GM12878 (cell line): ENCODE data around the gene METTL8. TPM values are rescaled to one million over a fixed set of nuclear protein-coding genes. Genes with fewer than 3 reads are reported as not detected.

Experiments used
- ATAC-seq: fragments of 200-7000 bp; cut with Tn5 transposase; 3 replicates; pipeline ENCODE4 v1.9.1; 2020; ENCODE audit warnings: mild to moderate bottlenecking, moderate library complexity
- BruUV-seq: library from RNA; stranded (reverse); fragments of 400-500 nt; replicated peaks from 2 replicates; lab custom pipeline; 2021; lab: Mats Ljungman, UMichigan
- CTCF ChIA-PET: fragments of 300-600 bp; sonication (Branson Sonifier 250); formaldehyde crosslinking; extraction: SDS; loops from one replicate; lab custom pipeline; 2021; ENCODE audit warnings: inconsistent platforms; lab: Yijun Ruan, JAX
- POLR2A ChIA-PET: fragments of 350-600 bp; formaldehyde crosslinking; extraction: SDS; loops from one replicate; lab custom pipeline; 2021; ENCODE audit warnings: inconsistent platforms; lab: Charles Lee
- RAD21 ChIA-PET: fragments of 300-600 bp; sonication (Branson Sonifier 250); formaldehyde crosslinking; loops from one replicate; lab custom pipeline; 2023; ENCODE audit warnings: antibody characterized with exemption; ENCODE audit not compliant: unreplicated experiment; lab: Charles Lee
- SMC1A ChIA-PET: fragments of 300-600 bp; sonication (Branson Sonifier 250); formaldehyde crosslinking; loops from one replicate; lab custom pipeline; 2023; ENCODE audit not compliant: unreplicated experiment, uncharacterized antibody; lab: Charles Lee
- DNase-seq: peaks from one replicate; pipeline ENCODE4 v3.0.0-alpha.2; 2011; ENCODE audit warnings: low read depth, low spot score
- FAIRE-seq: peaks from 3 replicates; lab custom pipeline; 2011; peaks lifted over from hg19 to GRCh38; lab: Jason Lieb, UNC
- H2AFZ ChIP-seq: 2 replicates; pipeline ENCODE4 v1.6.0; 2011; ENCODE audit warnings: low read depth, low read length, control low read depth; ENCODE audit not compliant: control insufficient read depth
- H3K27ac ChIP-seq: 2 replicates; pipeline ENCODE4 v1.5.1; 2011; ENCODE audit warnings: control low read depth; ENCODE audit not compliant: control insufficient read depth, insufficient read depth
- H3K27me3 ChIP-seq, 2 experiments: replicated peaks in 1 of 2; 2 replicates each; pipeline versions ENCODE4 v1.6.0 to v1.6.1; 2011; ENCODE audit warnings: low read length in 1 of 2; ENCODE audit not compliant: control insufficient read depth in 2 of 2, insufficient read depth in 2 of 2
- H3K36me3 ChIP-seq, 2 experiments: 2 replicates each; pipeline ENCODE4 v1.5.1; 2011; ENCODE audit warnings: low read length in 1 of 2; ENCODE audit not compliant: control insufficient read depth in 2 of 2, insufficient read depth in 2 of 2
- H3K4me1 ChIP-seq: 2 replicates; pipeline ENCODE4 v1.6.1; 2011; ENCODE audit warnings: mild to moderate bottlenecking, low read length, moderate library complexity, mixed read lengths; ENCODE audit not compliant: control insufficient read depth, insufficient read depth
- H3K4me2 ChIP-seq: 2 replicates; pipeline ENCODE4 v1.6.0; 2011; ENCODE audit warnings: control low read depth; ENCODE audit not compliant: control insufficient read depth, insufficient read depth
- H3K4me3 ChIP-seq: fragments of 200-600 bp; sonication (generic); 2 replicates; pipeline ENCODE4 v1.5.1; 2016
- H3K79me2 ChIP-seq: 2 replicates; pipeline ENCODE4 v1.6.0; 2011; ENCODE audit warnings: low read length; ENCODE audit not compliant: control insufficient read depth, insufficient read depth
- H3K9ac ChIP-seq: 2 replicates; pipeline ENCODE4 v1.8.0; 2011; ENCODE audit warnings: low read length, control low read depth, mixed read lengths; ENCODE audit not compliant: control insufficient read depth, insufficient read depth
- H3K9me3 ChIP-seq: replicated peaks from 3 replicates; pipeline ENCODE4 v1.5.1; 2011; ENCODE audit warnings: mild to moderate bottlenecking, low read length; ENCODE audit not compliant: control insufficient read depth, insufficient read depth
- H4K20me1 ChIP-seq: 2 replicates; pipeline ENCODE4 v1.6.0; 2011; ENCODE audit not compliant: control insufficient read depth, insufficient read depth
- CBX5 ChIP-seq: sonication (generic); IDR thresholded peaks from 2 replicates; pipeline ENCODE4 v1.6.1; 2016; ENCODE audit warnings: low read depth, moderate library complexity, mild to moderate bottlenecking, inconsistent platforms
- EGR1 ChIP-seq, 2 experiments: IDR thresholded peaks; 1 replicate in 1 of 2; 2 replicates in 1 of 2; pipeline ENCODE4 v1.6.1; 2011 to 2012; ENCODE audit warnings: low read depth in 2 of 2, low read length in 2 of 2, borderline replicate concordance in 1 of 2, mild to moderate bottlenecking in 1 of 2, moderate library complexity in 1 of 2
- HDGF ChIP-seq: fragments of 450-650 bp; IDR thresholded peaks from 2 replicates; pipeline ENCODE4 v1.6.1; 2016; ENCODE audit warnings: antibody characterized with exemption
- JUND ChIP-seq: IDR thresholded peaks from 2 replicates; pipeline ENCODE4 v1.6.1; 2012; ENCODE audit warnings: low read depth, mild to moderate bottlenecking, low read length, improper control_type of control experiment, moderate library complexity
- MEF2A ChIP-seq: IDR thresholded peaks from 2 replicates; pipeline ENCODE4 v1.6.1; 2011; ENCODE audit warnings: low read depth, mild to moderate bottlenecking, low read length, moderate library complexity; ENCODE audit not compliant: insufficient read depth
- MXI1 ChIP-seq: fragments of 150-350 bp; IDR thresholded peaks from 2 replicates; pipeline ENCODE4 v1.6.1; 2011; ENCODE audit warnings: low read depth, mild to moderate bottlenecking, inconsistent platforms, low read length, improper control_type of control experiment
- NBN ChIP-seq: fragments of 450-650 bp; IDR thresholded peaks from 2 replicates; pipeline ENCODE4 v1.6.1; 2016
- NR2C1 ChIP-seq: fragments of 450-650 bp; IDR thresholded peaks from 2 replicates; pipeline ENCODE4 v1.6.1; 2017; ENCODE audit warnings: antibody characterized with exemption, mild to moderate bottlenecking, moderate library complexity
- SRF ChIP-seq, 2 experiments: IDR thresholded peaks; 2 replicates each; pipeline ENCODE4 v1.6.1; 2011; ENCODE audit warnings: low read depth in 2 of 2, low read length in 2 of 2, mild to moderate bottlenecking in 1 of 2, moderate library complexity in 1 of 2
- WGBS: methylation state at CpG from one replicate; pipeline ENCODE4 v1.1.6; 2016; ENCODE audit warnings: low lambda C conversion rate; ENCODE audit not compliant: insufficient replicate concordance, insufficient coverage; ENCODE audit errors: missing lambda C conversion rate; 5-methylcytosine and 5-hydroxymethylcytosine counted together
- in situ Hi-C: fragments of 300-500 bp; cut with MboI; formaldehyde crosslinking; loops from 9 replicates; pipeline ENCODE4 v1.14.3; 2018; ENCODE audit warnings: mixed read lengths
- intact Hi-C: fragments of 100-400 bp; cut with micrococcal nuclease; formaldehyde crosslinking; loops from one replicate; pipeline ENCODE4 v1.14.2; 2022; ENCODE audit not compliant: unreplicated experiment
- polyA plus RNA-seq, 11 experiments: library from polyadenylated mRNA; depleted of rRNA in 4 of 11; unstranded in 6 of 11; stranded (reverse) in 5 of 11; fragments of >200 nt; fragmentation: Nextera tagmentation in 4 of 11; fragmentation: Illumina TruSeq in 1 of 11; extraction: Ambion mirVana in 4 of 11; extraction: Trizol in 1 of 11; gene quantifications; 1 replicate in 1 of 11; 2 replicates in 10 of 11; pipeline versions ENCODE4 v1.2.1 to v1.2.3, GENCODE V29; 2011 to 2016; ENCODE audit warnings: inconsistent platforms in 2 of 11, missing spikeins in 2 of 11, low read depth in 1 of 11
- total RNA-seq, 4 experiments: library from RNA; depleted of rRNA in 3 of 4; stranded (reverse); fragments of >200 nt in 3 of 4; fragmentation: Illumina TruSeq in 1 of 4; extraction: Trizol in 1 of 4; gene quantifications; 2 replicates each; pipeline versions ENCODE4 v1.2.1 to v1.2.3, GENCODE V29; 2013 to 2021
- TF ChIP-seq, protein P1 (sequence below): fragments of 150-350 bp; IDR thresholded peaks from 2 replicates; pipeline ENCODE4 v1.6.1; 2014; ENCODE audit warnings: mild to moderate bottlenecking, low read depth, low read length

METTL8 gene
- total and polyA plus RNA-seq, 10 of the 15 experiments (the other 5 are each of a cell fraction or from before 2014, with no cell fraction given): 30.8 to 96.3 (median 51.5) TPM

DNA sequence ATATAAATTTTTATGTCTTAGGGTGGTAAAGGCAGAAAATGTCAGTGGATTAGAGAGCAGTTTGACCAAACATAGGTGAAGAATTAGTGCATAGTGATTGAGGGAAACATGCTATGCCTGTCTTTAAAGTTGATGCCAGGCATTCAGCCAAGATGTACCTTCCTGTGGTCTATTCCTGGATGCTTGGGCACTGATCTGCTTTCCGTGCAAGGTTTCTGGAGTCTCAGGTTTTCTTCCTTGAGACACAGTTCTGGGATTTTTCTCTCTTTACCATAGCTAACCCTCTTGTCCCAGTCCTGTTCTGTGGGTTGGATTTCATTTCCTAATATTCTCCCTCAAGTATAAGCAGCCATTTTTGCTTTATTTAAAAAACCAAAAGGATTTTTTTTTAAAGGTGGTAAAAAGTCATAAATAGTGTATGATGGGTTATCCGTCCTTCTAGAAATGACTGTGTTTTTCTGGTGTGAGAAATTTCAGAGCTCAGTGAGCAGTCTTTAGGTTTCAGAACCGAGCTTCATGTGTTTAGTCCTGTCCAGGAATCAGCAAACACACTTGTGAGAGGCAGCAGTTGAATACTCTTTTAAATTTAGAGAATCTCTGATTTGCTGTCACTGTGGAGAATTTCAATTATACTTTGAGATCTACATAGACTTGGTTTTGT is 45.5 kb upstream of the METTL8 start (continued):
- TF ChIP-seq, protein P1, sequence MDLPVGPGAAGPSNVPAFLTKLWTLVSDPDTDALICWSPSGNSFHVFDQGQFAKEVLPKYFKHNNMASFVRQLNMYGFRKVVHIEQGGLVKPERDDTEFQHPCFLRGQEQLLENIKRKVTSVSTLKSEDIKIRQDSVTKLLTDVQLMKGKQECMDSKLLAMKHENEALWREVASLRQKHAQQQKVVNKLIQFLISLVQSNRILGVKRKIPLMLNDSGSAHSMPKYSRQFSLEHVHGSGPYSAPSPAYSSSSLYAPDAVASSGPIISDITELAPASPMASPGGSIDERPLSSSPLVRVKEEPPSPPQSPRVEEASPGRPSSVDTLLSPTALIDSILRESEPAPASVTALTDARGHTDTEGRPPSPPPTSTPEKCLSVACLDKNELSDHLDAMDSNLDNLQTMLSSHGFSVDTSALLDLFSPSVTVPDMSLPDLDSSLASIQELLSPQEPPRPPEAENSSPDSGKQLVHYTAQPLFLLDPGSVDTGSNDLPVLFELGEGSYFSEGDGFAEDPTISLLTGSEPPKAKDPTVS: no peak
- TF ChIP-seq JUND (0 out of 2 replicates have a peak, but pooled peaks have one; percentile 21), EGR1 (IDR thresholded peaks at IDR 0.05; ENCODE audit: borderline replicate concordance in 1 of 2, low read depth in 2 of 2, low read length in 2 of 2) (no peak), SRF (IDR thresholded peaks at IDR 0.05; ENCODE audit: low read depth in 2 of 2, low read length in 2 of 2) (0 out of 4 replicates have a peak, but pooled peaks of 1 of the 2 experiments have one; percentile 14), MEF2A (peak; percentile 95), HDGF (no peak), NBN (no peak)

DNA sequence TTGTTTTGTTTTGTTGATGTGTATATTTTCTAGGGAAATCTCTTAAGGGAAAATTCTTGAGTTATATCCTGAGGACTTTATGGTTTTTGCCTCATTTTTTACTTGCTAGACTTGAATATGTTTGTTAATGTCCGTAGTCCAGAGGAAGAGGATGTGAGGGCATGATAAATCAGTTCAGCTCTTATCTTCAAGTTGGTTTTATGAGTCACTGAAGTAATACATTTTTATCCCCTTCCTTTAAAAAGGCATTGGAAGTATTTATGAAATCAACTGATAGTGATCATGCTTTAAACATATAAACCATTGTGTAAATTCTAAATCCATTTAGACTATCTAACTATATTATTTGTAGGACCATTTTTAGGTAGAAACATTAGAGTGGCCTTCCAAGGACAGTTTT is 44.6 kb upstream of the METTL8 start:
- Histone ChIP-seq H3K4me2 (no peak overlapping the region), H3K27ac (no peak overlapping the region), H3K27me3 (no peaks in the 10 kb centered on the region), H3K9me3 (no peaks in the 10 kb centered on the region), H3K9ac (no peak overlapping the region), H3K79me2 (no peaks in the 10 kb centered on the region), H3K4me1 (peaks cover 37% of the 10 kb centered on the region), H3K36me3 (peaks cover 4 to 6% of the 10 kb centered on the region in 2 experiments; a peak in 3 of 4 replicates), H4K20me1 (no peaks in the 10 kb centered on the region), H2AFZ (no peak overlapping the region), H3K4me3 (no peak overlapping the region)
- intact Hi-C loops: no loop called here
- ATAC-seq: no peak
- ChIA-PET SMC1A (no interaction called here), RAD21 (no interaction called here), CTCF (interaction anchor here (0.6 kb wide), 1 partner anchor 569 kb away, joined by 3 read pairs; no protein-coding TSS in a partner anchor), POLR2A (no interaction called here)
- 100% methylated on average over 1 of the region's 1 CpG for WGBS
- TF ChIP-seq MXI1: no peak
- TF ChIP-seq CBX5: no peak
- no peak for TF ChIP-seq NR2C1
- TF ChIP-seq NBN: no peak
- DNase-seq: no peak
- BruUV-seq: no TSS peak
- no peak for FAIRE-seq
- in situ Hi-C loops: no loop called here
